OCI-LY1 (cell line): ENCODE measurements around the gene CCDC63.

Experiments used
- H2AFZ ChIP-seq: fragments of 200-600 bp; sonication (generic), shearing (Covaris generic); 2 replicates; pipeline ENCODE4 v1.6.0; 2014; ENCODE audit warnings: antibody characterized with exemption, mild to moderate bottlenecking, low read length
- H3F3A ChIP-seq: fragments of 200-600 bp; sonication (generic), shearing (Covaris generic); 2 replicates; pipeline ENCODE4 v1.6.0; 2014; ENCODE audit warnings: mild to moderate bottlenecking, antibody characterized with exemption, low read length, moderate library complexity; ENCODE audit not compliant: insufficient read depth
- H3K27ac ChIP-seq: fragments of 200-600 bp; sonication (generic); 2 replicates; pipeline ENCODE4 v1.5.1; 2014; ENCODE audit warnings: low read length, mixed run types, mild to moderate bottlenecking, low read depth; ENCODE audit not compliant: poor library complexity, severe bottlenecking
- H3K27me3 ChIP-seq: fragments of 200-600 bp; sonication (generic); 2 replicates; pipeline ENCODE4 v1.6.0; 2014; ENCODE audit warnings: antibody characterized with exemption, mild to moderate bottlenecking, low read length, moderate library complexity; ENCODE audit not compliant: insufficient read depth
- H3K36me3 ChIP-seq: fragments of 200-600 bp; sonication (generic); 2 replicates; pipeline ENCODE4 v1.6.1; 2014; ENCODE audit warnings: mild to moderate bottlenecking, antibody characterized with exemption, low read length, moderate library complexity, mixed read lengths; ENCODE audit not compliant: insufficient read depth
- H3K4me1 ChIP-seq: fragments of 200-600 bp; sonication (generic); 2 replicates; pipeline ENCODE4 v1.5.1; 2014; ENCODE audit warnings: mild to moderate bottlenecking, low read length, moderate library complexity; ENCODE audit not compliant: insufficient read depth, severe bottlenecking
- H3K4me2 ChIP-seq: fragments of 200-600 bp; sonication (generic), shearing (Covaris generic); 2 replicates; pipeline ENCODE4 v1.6.1; 2014; ENCODE audit warnings: low read length
- H3K4me3 ChIP-seq: fragments of 200-600 bp; sonication (generic); 2 replicates; pipeline ENCODE4 v1.5.1; 2014; ENCODE audit warnings: low read length, low read depth, mild to moderate bottlenecking, mixed read lengths; ENCODE audit not compliant: poor library complexity, severe bottlenecking
- H3K79me2 ChIP-seq: fragments of 200-600 bp; shearing (Covaris generic); 2 replicates; pipeline ENCODE4 v1.6.1; 2016; ENCODE audit warnings: mixed run types, low read length, mixed read lengths; ENCODE audit not compliant: insufficient read depth
- H3K9ac ChIP-seq: fragments of 200-600 bp; sonication (generic), shearing (Covaris generic); 2 replicates; pipeline ENCODE4 v1.6.1; 2014; ENCODE audit warnings: mild to moderate bottlenecking, low read length, mixed read lengths
- H3K9me2 ChIP-seq: fragments of 200-600 bp; sonication (generic), shearing (Covaris generic); 2 replicates; pipeline ENCODE4 v1.6.1; 2014; ENCODE audit warnings: low read depth, mild to moderate bottlenecking, low read length, mixed read lengths
- H3K9me3 ChIP-seq: fragments of 200-600 bp; shearing (Covaris generic); 2 replicates; pipeline ENCODE4 v1.6.1; 2014; ENCODE audit warnings: low read length, mixed read lengths
- H4K20me1 ChIP-seq: fragments of 200-600 bp; sonication (generic), shearing (Covaris generic); 2 replicates; pipeline ENCODE4 v1.6.0; 2016; ENCODE audit warnings: mild to moderate bottlenecking, low read length; ENCODE audit not compliant: insufficient read depth
- EZH2 ChIP-seq: fragments of 200-600 bp; sonication (generic), shearing (Covaris generic); IDR thresholded peaks from 2 replicates; pipeline ENCODE4 v1.8.0; 2017; ENCODE audit warnings: borderline replicate concordance, mixed run types, mild to moderate bottlenecking, antibody characterized with exemption, low read length, moderate library complexity, mixed read lengths
- TF ChIP-seq, protein P1 (sequence below): fragments of 200-600 bp; sonication (generic), shearing (Covaris generic); IDR thresholded peaks from 2 replicates; pipeline ENCODE4 v1.5.1; 2017; ENCODE audit warnings: mild to moderate bottlenecking, antibody characterized with exemption, low read length, moderate library complexity, mixed read lengths

Gene CCDC63

DNA sequence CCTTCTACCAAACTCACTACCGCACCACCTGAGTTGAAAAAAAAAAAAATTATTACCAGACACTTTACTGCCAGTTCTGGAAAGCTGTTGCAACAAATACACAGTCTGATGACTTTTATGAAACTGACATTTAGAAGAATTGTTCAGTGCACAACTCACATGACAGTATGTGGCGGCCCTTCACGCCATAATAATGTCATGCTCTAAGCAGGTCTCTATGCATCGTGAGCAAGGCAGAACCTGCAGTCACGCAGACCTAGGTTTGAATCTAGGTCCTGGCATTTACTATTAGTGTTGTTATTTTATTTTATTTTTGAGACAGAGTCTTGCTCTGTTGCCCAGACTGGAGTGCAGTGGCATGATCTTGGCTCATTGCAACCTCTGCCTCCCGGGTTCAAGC lies 65.5 kb downstream of the CCDC63 start:
- Histone ChIP-seq H3K4me1 (peaks cover 24% of the 10 kb centered on the region), H4K20me1 (no peaks in the 10 kb centered on the region), H3K9me2 (no peaks in the 10 kb centered on the region), H3F3A (no peaks in the 10 kb centered on the region), H2AFZ (no peak overlapping the region), H3K36me3 (no peaks in the 10 kb centered on the region), H3K4me3 (no peak overlapping the region), H3K4me2 (no peak overlapping the region), H3K9me3 (no peaks in the 10 kb centered on the region), H3K79me2 (no peaks in the 10 kb centered on the region), H3K27ac (peak overlapping the region; percentile 83), H3K9ac (no peak overlapping the region), H3K27me3 (no peaks in the 10 kb centered on the region)
- TF ChIP-seq, protein P1, sequence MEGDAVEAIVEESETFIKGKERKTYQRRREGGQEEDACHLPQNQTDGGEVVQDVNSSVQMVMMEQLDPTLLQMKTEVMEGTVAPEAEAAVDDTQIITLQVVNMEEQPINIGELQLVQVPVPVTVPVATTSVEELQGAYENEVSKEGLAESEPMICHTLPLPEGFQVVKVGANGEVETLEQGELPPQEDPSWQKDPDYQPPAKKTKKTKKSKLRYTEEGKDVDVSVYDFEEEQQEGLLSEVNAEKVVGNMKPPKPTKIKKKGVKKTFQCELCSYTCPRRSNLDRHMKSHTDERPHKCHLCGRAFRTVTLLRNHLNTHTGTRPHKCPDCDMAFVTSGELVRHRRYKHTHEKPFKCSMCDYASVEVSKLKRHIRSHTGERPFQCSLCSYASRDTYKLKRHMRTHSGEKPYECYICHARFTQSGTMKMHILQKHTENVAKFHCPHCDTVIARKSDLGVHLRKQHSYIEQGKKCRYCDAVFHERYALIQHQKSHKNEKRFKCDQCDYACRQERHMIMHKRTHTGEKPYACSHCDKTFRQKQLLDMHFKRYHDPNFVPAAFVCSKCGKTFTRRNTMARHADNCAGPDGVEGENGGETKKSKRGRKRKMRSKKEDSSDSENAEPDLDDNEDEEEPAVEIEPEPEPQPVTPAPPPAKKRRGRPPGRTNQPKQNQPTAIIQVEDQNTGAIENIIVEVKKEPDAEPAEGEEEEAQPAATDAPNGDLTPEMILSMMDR = no peak
- TF ChIP-seq EZH2 = no peak

DNA sequence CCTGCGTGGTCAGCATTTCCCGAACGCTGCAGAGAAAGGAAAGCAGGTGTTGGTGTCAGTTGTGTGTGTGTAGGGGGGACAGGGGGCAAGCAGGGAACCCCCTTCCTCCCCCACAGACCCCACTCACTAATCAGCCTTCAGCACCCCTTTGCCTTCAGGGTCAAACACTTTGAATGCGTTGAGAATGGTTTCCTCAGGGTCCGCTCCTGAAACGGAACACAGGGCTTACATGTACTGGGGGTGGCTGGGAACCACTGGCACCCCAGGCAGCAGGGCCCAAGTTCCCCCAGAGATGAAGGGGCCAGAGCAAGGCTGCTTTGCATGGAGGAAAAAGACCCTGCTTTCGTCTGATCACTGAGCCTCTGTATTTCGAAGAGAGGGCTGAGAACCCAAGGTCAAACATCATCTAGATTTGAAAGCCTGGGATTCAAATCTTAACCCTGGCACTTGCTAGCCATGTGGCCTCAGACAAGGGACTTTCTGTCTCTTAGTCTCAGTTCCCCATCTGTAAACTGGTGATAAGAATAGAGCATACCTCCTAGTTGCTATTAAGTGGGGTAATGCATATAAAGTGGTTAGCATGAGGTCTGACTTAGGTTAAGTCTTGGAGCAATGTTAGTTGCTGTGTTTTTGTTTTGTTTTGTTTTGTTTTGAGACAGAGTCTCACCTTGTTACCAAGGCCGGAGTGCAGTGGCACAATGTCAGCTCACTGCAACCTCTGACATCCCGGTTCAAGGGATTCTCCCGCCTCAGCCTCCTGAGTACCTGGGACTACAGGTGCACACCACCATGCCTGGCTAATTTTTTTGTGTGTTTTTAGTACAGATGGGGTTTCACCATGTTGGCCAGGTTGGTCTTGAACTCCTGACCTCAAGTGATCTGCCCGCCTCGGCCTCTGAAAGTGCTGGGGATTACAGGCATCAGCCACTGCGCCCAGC lies 66.6 kb downstream of the CCDC63 start:
- H3K4me2 ChIP-seq = no peak overlapping the region; the same call in 1 of the 2 replicates
- no peaks in the 10 kb centered on the region for H3K27me3 ChIP-seq
- no peaks in the 10 kb centered on the region for H3K9me3 ChIP-seq
- H3K9me2 ChIP-seq = no peaks in the 10 kb centered on the region
- TF ChIP-seq, protein P1 = no peak
- TF ChIP-seq EZH2 = no peak
- no peak overlapping the region for H3K4me3 ChIP-seq
- no peaks in the 10 kb centered on the region for H3F3A ChIP-seq
- no peaks in the 10 kb centered on the region for H3K36me3 ChIP-seq
- H3K27ac ChIP-seq = peak overlapping the region; percentile 83
- peaks cover 24% of the 10 kb centered on the region for H3K4me1 ChIP-seq
- H4K20me1 ChIP-seq = no peaks in the 10 kb centered on the region
- no peak overlapping the region for H2AFZ ChIP-seq
- H3K79me2 ChIP-seq = no peaks in the 10 kb centered on the region
- peak overlapping the region; percentile 37; the same call in 1 of the 2 replicates for H3K9ac ChIP-seq

DNA sequence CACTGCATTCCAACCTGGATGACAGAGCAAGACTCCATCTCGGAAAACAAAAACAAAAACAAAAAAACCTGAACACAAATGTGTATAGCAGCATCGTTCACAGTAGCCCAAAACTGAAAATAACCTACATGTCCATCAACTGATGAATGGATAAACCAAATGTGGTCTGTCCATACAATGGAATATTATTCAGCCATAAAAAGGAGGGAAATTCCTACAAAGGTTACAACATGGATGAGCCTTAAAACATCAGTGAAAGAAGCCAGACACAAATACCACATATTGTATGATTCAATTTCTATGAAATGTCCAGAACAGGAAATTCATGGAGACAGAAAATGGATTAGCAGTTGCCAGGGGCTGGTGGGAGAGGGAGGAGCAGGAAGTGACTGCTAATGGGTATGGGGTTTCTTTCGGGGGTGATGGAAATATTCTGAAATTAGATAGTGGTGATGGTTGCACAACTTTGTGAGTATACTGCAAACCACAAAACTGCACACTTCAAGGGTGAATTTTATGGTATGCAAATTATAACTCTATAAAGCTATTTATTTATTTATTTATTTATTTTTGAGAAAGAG lies 69.6 kb downstream of the CCDC63 start:
- Histone ChIP-seq H4K20me1 (no peaks in the 10 kb centered on the region), H2AFZ (no peak overlapping the region), H3K27me3 (no peaks in the 10 kb centered on the region), H3K4me2 (no peak overlapping the region), H3K79me2 (no peaks in the 10 kb centered on the region), H3K9ac (no peak overlapping the region), H3K9me2 (no peaks in the 10 kb centered on the region), H3K27ac (no peak overlapping the region), H3K4me1 (peaks cover 24% of the 10 kb centered on the region), H3K4me3 (no peak overlapping the region), H3F3A (no peaks in the 10 kb centered on the region), H3K9me3 (no peaks in the 10 kb centered on the region), H3K36me3 (no peaks in the 10 kb centered on the region)
- no peak for TF ChIP-seq EZH2
- TF ChIP-seq, protein P1 = no peak
